Retina (tissue), 1 donor: ENCODE data around the gene HLA-DMB.

Source experiments
- DNase-seq: peaks from one replicate; pipeline ENCODE4 v3.0.0-alpha.2; 2016

Gene HLA-DMB

DNA sequence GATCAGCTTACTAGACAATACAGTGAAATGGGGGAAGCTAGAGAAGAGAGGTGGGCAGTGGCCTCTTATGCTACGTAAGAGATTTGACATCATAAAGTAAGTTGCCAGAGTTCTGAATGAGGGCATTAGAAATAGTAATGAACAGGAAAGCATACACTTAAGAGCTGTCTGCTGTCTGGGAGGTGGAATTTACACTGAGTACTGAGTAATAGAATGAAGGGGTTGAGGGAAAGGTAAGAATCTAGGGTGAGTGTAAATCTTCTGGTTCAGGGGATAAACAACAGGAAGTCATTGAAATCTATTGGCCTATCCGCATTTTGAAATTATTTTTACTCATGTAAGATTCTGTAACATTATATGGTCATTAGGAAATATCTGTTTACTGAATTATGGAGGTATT is 35.8 kb downstream of the HLA-DMB start:
- DNase-seq: no peak

DNA sequence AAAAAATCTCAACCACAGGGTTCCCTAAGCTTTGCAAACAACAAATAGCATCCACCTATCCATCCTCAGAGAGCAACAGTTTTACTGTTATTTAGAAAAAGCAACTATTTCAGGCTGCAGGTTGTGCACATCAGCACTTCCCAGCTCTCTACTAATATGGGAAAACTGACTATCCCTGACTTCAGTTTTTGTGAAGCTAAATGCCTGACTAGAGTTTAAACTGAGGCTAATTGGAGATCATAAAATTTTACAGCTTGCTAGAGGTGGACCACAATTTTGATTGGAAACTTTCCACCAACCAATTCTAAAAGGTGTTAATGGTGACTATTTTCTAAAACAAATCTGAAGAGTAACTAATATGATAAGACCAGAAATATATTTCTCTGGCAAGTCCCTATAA is 36.9 kb downstream of the HLA-DMB start:
- DNase-seq: no peak

DNA sequence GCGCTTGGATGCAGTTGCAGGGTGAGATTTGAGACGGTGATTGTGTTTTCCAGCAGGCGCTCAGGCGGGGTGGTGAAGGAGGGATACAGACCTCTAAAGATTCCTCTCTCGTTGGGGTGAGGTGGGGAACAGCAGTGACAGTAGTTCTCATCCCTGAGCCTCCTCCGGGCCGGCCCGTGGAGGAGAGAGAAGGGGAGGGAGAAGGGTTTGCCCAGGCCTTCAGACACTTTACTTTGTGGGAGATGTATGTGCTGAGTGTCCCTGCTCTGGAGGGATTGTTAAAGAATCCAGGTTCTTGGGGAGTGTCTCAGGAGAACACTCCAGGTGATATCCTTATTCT is 45.9 kb downstream of the HLA-DMB start:
- no peak for DNase-seq

DNA sequence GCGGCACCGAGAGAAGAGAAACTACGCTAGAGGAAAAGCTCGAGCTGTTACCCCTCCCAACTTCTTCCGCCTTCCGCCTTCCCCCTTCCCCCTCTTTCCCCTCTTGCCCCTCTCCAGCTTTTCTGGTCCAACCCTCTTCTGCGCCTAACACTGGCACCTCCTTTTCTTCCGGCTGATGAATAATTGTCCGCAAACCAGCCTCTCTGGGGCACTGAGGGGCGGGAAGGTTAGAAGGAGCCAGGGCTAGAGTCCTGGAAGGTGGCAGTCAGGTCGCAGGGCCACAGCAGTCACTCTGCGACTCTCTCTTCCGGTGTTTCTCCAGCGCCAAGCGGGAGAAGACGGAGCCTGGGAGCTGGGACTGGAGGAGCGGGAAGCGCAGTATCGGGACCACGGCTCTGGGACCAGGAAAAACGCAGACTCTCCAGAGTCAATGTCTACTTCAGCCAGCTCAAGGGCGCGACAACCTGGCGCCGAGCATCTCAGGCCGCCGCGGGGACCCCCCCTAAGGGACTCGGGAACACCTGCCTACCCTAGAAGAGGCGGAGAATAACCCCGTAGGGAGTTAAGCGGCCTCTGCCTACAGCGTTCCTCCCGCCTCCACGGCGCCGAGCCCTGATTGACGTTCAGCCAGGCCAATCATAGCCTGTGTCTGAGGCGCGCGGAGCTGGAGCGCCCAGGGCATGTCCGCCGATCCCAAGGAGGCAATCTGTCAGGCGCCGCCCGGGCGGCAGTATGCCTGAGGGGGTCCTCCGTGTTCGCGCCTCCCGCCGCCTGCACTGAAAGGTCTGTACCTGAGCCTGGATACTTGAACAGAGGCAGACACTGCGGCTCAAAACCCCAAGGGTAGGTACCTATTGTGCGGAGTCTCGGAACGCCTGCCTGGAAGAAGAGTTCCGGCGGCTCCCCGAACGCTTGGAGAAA is 46.5 kb downstream of the HLA-DMB start:
- peak; percentile 100 for DNase-seq

DNA sequence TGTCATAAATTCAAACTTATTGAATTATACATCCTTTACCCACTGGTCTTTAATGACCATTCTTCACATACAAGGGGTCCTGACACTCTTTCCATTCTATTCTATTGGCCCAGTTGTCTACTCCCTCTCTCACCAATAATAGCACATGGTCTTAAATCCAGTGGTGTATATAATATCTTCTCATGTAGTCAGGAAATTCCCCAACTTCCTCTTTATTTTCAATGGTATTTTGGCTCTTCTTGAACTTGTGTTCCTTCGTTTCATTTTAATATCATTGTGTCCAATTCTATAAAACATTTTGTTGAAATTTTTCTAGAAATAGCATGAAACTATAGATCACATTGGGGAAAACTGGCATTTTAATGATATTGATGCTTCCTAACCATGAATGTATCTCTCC is 50.0 kb downstream of the HLA-DMB start:
- DNase-seq: no peak

DNA sequence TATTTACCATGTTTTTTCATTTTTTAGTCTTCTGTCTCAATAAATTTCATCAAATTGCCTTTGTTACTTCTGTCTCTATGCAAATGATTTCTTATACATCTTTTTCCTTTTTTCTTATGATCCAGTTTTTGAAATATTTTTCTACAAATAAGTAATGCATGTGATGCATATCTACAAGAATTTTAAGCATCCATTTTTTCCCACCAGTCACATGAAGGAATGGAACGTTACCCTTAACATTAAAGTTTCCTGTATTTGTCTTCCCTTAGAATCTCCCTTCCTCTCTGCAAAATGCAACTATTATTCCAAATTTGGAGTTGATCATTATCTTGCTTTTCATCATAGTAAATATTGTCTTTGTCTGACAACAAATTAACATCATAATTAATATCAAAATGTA is 51.3 kb downstream of the HLA-DMB start:
- no peak for DNase-seq

DNA sequence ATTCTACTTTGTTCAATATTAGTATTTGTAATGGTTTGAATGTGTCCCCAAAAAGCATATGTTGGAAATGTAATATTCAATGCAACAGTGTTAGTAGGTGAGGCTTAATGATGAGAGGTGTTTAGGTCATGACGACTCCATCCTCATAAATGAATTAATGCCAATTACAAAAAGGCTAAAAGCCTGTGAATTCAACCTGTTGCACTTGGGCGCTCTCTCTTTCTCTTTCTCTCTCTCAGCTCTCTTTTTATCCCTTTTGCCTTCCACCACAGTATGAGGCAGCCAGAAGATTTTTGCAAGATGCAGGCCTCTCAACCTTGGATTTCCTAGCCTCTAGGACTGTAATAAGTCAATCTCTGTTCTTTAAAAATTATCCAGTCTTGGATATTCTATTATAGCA is 52.3 kb downstream of the HLA-DMB start:
- DNase-seq: no peak

DNA sequence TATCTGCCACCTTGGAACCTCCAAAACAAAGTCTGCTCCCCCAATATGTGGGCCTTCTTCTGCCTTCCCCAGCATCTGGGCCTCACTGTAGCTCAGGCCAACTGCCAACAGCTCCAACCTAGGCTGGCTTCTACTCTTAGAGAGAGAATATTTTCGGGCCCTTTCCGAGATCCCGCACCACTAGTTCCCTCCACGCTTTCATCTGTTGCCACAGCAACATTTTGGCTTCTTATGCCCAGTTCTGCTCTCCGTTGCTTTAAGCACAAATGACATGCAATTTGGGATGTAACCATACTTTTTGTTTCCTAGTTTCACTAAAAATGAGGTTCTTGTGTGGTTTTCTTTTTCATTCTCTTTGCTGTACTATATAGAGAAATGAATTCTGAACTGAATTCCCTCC is 53.2 kb downstream of the HLA-DMB start:
- no peak for DNase-seq

DNA sequence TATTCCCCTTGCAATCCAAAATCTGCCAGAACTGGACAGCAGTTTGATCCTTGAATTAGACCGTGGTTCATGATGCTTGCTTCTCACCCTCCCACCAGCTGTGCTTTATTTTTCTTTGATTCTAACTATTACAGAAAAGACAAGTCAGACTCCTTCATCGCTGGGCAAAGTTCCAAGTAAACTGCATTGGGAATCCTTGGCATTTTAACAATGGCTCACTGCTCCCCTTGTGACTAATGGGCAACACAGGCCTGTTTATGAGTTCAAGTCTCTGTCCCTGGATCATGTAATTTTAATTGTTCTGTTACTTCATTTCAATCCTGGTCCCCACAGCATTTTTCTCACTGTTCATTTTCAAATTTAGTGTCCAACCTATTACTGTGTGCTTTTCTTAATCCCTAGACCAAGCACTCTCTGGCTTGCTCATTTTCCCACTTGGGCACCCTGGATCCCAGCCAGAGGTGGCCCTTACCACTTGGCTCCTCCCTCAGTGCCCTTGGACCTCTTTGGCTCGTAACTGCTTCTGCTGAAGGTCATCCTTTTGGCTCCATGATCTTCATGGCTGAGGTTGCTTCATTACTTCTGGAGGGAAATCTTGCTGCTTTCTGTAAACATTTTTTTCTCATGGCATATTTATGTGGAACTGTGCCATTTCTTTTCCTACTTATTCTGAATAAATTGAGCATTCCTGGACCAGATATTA is 54.0 kb downstream of the HLA-DMB start:
- DNase-seq: no peak

DNA sequence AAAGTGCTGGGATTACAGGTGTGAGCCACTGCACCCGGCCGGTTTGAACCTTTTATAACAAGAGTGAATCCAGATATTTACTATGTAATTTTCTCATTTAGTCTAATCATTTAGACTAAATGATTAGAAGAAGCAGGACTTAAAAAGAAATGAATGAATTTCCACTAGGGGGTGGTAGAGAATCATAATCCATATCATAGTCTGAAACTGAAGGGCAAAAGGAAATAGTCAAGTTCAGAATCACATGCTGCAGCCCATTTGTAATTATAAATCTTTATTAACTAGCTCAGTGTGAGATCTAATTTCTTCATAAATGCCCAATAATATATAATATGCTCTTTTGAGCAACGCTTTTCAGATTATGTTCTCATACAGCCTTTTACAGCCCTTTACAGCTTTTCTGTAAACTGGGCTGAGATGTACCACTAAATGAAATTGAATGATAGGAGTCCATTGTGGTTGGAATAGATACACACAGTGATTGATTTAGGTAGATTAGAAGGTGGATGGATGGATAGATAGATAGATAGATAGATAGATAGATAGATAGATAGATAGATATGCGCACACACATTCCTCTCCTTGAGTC is 55.0 kb downstream of the HLA-DMB start:
- DNase-seq: peak; percentile 42
